ENCODE measurements around the gene GZMB.
"Not testable (repeated sequence)": the region's sequence is repeated elsewhere in the genome, so short reads cannot be mapped to it uniquely, and the experiment has no call there.

GZMB gene

GRCh38 chr14:24634158-24634557, at the start of gene GZMB:
TSS of gene GZMB (minus strand) at chr14:24634190. CDS start at chr14:24634160, 30 bp downstream.
- DNase-seq (ENCODE audit: low read depth in 2 of 2), result no peak

- DNase-seq (ENCODE audit: low read depth in 2 of 2), result no peak
These were observed 47.1 kb upstream of the GZMB start for GRCh38 chr14:24681056-24681455.

GRCh38 chr14:24680516-24680915, 46.5 kb upstream of the GZMB start:
- DNase-seq (ENCODE audit: low read depth in 2 of 2), result no peak

GRCh38 chr14:24679248-24679961, 45.4 kb upstream of the GZMB start:
- no peak for DNase-seq (ENCODE audit: low read depth in 2 of 2)

- DNase-seq (ENCODE audit: low read depth in 2 of 2), result peak; percentile 64 to 67
These were observed 44.8 kb upstream of the GZMB start for GRCh38 chr14:24678801-24679247.

GRCh38 chr14:24677956-24678355, 44.0 kb upstream of the GZMB start:
- DNase-seq (ENCODE audit: low read depth in 2 of 2), result no peak

- DNase-seq (ENCODE audit: low read depth in 2 of 2), result no peak
These were observed 40.4 kb upstream of the GZMB start for GRCh38 chr14:24674204-24674970.

- no peak for DNase-seq (ENCODE audit: low read depth in 2 of 2)
These were observed 39.7 kb upstream of the GZMB start for GRCh38 chr14:24673534-24674203.

- no peak for DNase-seq (ENCODE audit: low read depth in 2 of 2)
These were observed 39.1 kb upstream of the GZMB start for GRCh38 chr14:24673059-24673458.

GRCh38 chr14:24670594-24670993, 36.6 kb upstream of the GZMB start:
- DNase-seq (ENCODE audit: low read depth in 2 of 2), result no peak

GRCh38 chr14:24669651-24670050, 35.7 kb upstream of the GZMB start:
- no peak for DNase-seq (ENCODE audit: low read depth in 2 of 2)

- no peak for DNase-seq (ENCODE audit: low read depth in 2 of 2)
These were observed 31.5 kb upstream of the GZMB start for GRCh38 chr14:24665440-24665991.

GRCh38 chr14:24664366-24664765, 30.4 kb upstream of the GZMB start:
- no peak for DNase-seq (ENCODE audit: low read depth in 2 of 2)

- DNase-seq (ENCODE audit: low read depth in 2 of 2), result no peak
These were observed 28.8 kb upstream of the GZMB start for GRCh38 chr14:24662753-24663152.

- no peak for DNase-seq (ENCODE audit: low read depth in 2 of 2)
These were observed 26.1 kb upstream of the GZMB start for GRCh38 chr14:24659916-24660570.

GRCh38 chr14:24648361-24648760, 14.4 kb upstream of the GZMB start:
- DNase-seq (ENCODE audit: low read depth in 2 of 2), result not testable (repeated sequence)

GRCh38 chr14:24639905-24640304, 5.9 kb upstream of the GZMB start:
- no peak for DNase-seq (ENCODE audit: low read depth in 2 of 2)

GRCh38 chr14:24639270-24639669, 5.3 kb upstream of the GZMB start:
- no peak for DNase-seq (ENCODE audit: low read depth in 2 of 2)

- DNase-seq (ENCODE audit: low read depth in 2 of 2), result no peak
These were observed 637 bp downstream of the GZMB start for GRCh38 chr14:24633353-24633752.

GRCh38 chr14:24632761-24633160, 1.2 kb downstream of the GZMB start:
- DNase-seq (ENCODE audit: low read depth in 2 of 2), result no peak

- DNase-seq (ENCODE audit: low read depth in 2 of 2), result no peak
These were observed 1.7 kb downstream of the GZMB start for GRCh38 chr14:24632336-24632735.
